Neutrophil (primary cell): ENCODE results near the gene PTPRD.

Experiments used
- H3K27ac ChIP-seq: fragments of 200-600 bp; sonication (generic); 2 replicates; pipeline ENCODE4 v1.5.1; 2016; ENCODE audit warnings: mild to moderate bottlenecking, moderate library complexity
- H3K27me3 ChIP-seq: fragments of 200-600 bp; sonication (generic); 2 replicates; pipeline ENCODE4 v1.6.0; 2016; ENCODE audit warnings: mild to moderate bottlenecking
- H3K36me3 ChIP-seq: fragments of 200-600 bp; sonication (generic); 2 replicates; pipeline ENCODE4 v1.5.1; 2017
- H3K4me1 ChIP-seq, 2 experiments: fragments of 200-600 bp in 1 of 2; sonication (generic) in 1 of 2; 1 replicate in 1 of 2; 2 replicates in 1 of 2; pipeline versions ENCODE4 v1.5.1 to v1.6.1; 2013 to 2016; ENCODE audit warnings: low read depth in 1 of 2, low read length in 1 of 2, mild to moderate bottlenecking in 1 of 2, moderate library complexity in 1 of 2; ENCODE audit not compliant: control insufficient read depth in 1 of 2, insufficient read depth in 1 of 2
- H3K4me3 ChIP-seq, 2 experiments: fragments of 200-600 bp in 1 of 2; sonication (generic) in 1 of 2; 1 replicate in 1 of 2; 2 replicates in 1 of 2; pipeline ENCODE4 v1.5.1; 2013 to 2016; ENCODE audit warnings: low read depth in 1 of 2, low read length in 1 of 2, mild to moderate bottlenecking in 1 of 2, moderate library complexity in 1 of 2
- H3K9me3 ChIP-seq: fragments of 200-600 bp; sonication (generic); 2 replicates; pipeline ENCODE4 v1.5.1; 2016
- CTCF ChIP-seq: fragments of 200-600 bp; sonication (generic); IDR thresholded peaks from 2 replicates; pipeline ENCODE4 v1.5.1; 2016; ENCODE audit warnings: antibody characterized with exemption

PTPRD gene

GRCh38 chr9:10094563-10094962 is 518.2 kb downstream of the PTPRD start:
- no peaks in the 10 kb centered on the region for H3K4me1 ChIP-seq
- H3K27ac ChIP-seq = no peak overlapping the region
- no peak overlapping the region for H3K4me3 ChIP-seq
- H3K27me3 ChIP-seq = no peaks in the 10 kb centered on the region
- no peak for TF ChIP-seq CTCF
- no peaks in the 10 kb centered on the region for H3K36me3 ChIP-seq
- no peaks in the 10 kb centered on the region for H3K9me3 ChIP-seq

GRCh38 chr9:10080012-10080411 is 532.8 kb downstream of the PTPRD start:
- Histone ChIP-seq H3K4me1 (no peaks in the 10 kb centered on the region), H3K9me3 (no peaks in the 10 kb centered on the region), H3K4me3 (no peak overlapping the region), H3K27ac (no peak overlapping the region), H3K36me3 (no peaks in the 10 kb centered on the region), H3K27me3 (no peaks in the 10 kb centered on the region)
- no peak for TF ChIP-seq CTCF

GRCh38 chr9:10079284-10079964 is 533.4 kb downstream of the PTPRD start:
- TF ChIP-seq CTCF = no peak
- no peaks in the 10 kb centered on the region for H3K4me1 ChIP-seq
- no peaks in the 10 kb centered on the region for H3K36me3 ChIP-seq

GRCh38 chr9:10071579-10071978 is 541.2 kb downstream of the PTPRD start:
- TF ChIP-seq CTCF = no peak
- Histone ChIP-seq H3K9me3 (no peaks in the 10 kb centered on the region), H3K4me1 (no peaks in the 10 kb centered on the region), H3K27ac (no peak overlapping the region), H3K36me3 (no peaks in the 10 kb centered on the region), H3K4me3 (no peak overlapping the region), H3K27me3 (no peaks in the 10 kb centered on the region)

More at GRCh38 chr9:10079284-10079964, 533.4 kb downstream of the PTPRD start:
- Histone ChIP-seq H3K27ac (no peak overlapping the region), H3K27me3 (no peaks in the 10 kb centered on the region), H3K9me3 (no peaks in the 10 kb centered on the region), H3K4me3 (no peak overlapping the region)

- no peak for TF ChIP-seq CTCF
- H3K27ac ChIP-seq = no peak overlapping the region
- H3K4me3 ChIP-seq = no peak overlapping the region
- no peaks in the 10 kb centered on the region for H3K4me1 ChIP-seq
- H3K36me3 ChIP-seq = no peaks in the 10 kb centered on the region
- no peaks in the 10 kb centered on the region for H3K27me3 ChIP-seq
- no peaks in the 10 kb centered on the region for H3K9me3 ChIP-seq
Measured at GRCh38 chr9:10062629-10063395, 550.0 kb downstream of the PTPRD start.
